Chondrocyte (in vitro differentiated cells): ENCODE measurements around the gene OSM. TPM values are rescaled to one million over a fixed set of nuclear protein-coding genes. Genes with fewer than 3 reads are reported as not detected.

Source experiments
- DNase-seq: peaks from one replicate; pipeline ENCODE4 v3.0.0; 2021; ENCODE audit warnings: mixed read lengths, low spot score
- H3K27ac Mint-ChIP-seq: one replicate; pipeline ENCODE4 v1.8.0; 2021; ENCODE audit warnings: mild to moderate bottlenecking, moderate library complexity, mixed read lengths; ENCODE audit not compliant: unreplicated experiment
- H3K27me3 Mint-ChIP-seq: 2 replicates; pipeline ENCODE4 v1.8.0; 2021; ENCODE audit warnings: low read depth, mixed read lengths
- H3K36me3 Mint-ChIP-seq: 2 replicates; pipeline ENCODE4 v1.8.0; 2021; ENCODE audit warnings: low read depth, mixed read lengths
- H3K4me1 Mint-ChIP-seq: 2 replicates; pipeline ENCODE4 v1.8.0; 2021; ENCODE audit warnings: low read depth, mild to moderate bottlenecking, mixed read lengths
- H3K4me3 Mint-ChIP-seq: one replicate; pipeline ENCODE4 v1.8.0; 2021; ENCODE audit warnings: mild to moderate bottlenecking, moderate library complexity, mixed read lengths; ENCODE audit not compliant: unreplicated experiment
- H3K9me3 Mint-ChIP-seq: 2 replicates; pipeline ENCODE4 v1.8.0; 2021; ENCODE audit warnings: low read depth, mixed read lengths
- total RNA-seq: library from RNA; stranded (reverse); gene quantifications from 3 replicates; pipeline ENCODE4 v1.2.1, GENCODE V29; 2021
- TF ChIP-seq, protein P1 (sequence below): fragments of 200-600 bp; sonication (generic); IDR thresholded peaks from 2 replicates; pipeline ENCODE4 v1.5.0; 2021; ENCODE audit warnings: antibody characterized with exemption, mild to moderate bottlenecking, moderate library complexity

Gene OSM
- total RNA-seq, 1 donor from 2014 or later = not detected

DNA sequence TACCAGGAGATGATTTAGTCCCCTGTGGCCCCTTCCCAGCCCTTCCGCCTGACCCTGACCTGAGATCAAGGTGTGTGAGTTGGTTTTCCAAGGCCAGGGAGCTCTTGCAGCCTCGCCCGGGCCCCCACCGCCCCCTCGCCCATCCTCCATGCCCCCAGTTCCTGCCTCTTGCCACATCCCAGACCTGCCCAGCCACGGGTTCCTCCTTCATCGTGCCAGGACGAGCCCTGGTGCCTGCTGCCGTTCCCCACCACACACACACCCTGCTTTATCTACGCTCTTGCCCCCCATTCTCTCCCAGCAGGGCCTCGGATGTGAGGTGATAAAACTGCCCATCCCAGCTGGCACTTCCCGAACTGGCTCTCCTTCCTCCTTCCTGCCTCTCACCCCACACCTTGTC is 18.7 kb downstream of the OSM start:
- Mint-ChIP-seq H3K4me3 (peak overlapping the region; percentile 33), H3K27ac (peak overlapping the region; percentile 70), H3K36me3 (no peaks in the 10 kb centered on the region), H3K9me3 (no peaks in the 10 kb centered on the region), H3K4me1 (peaks cover 82% of the 10 kb centered on the region), H3K27me3 (no peaks in the 10 kb centered on the region)
- peak; percentile 88 for DNase-seq
- TF ChIP-seq, protein P1, sequence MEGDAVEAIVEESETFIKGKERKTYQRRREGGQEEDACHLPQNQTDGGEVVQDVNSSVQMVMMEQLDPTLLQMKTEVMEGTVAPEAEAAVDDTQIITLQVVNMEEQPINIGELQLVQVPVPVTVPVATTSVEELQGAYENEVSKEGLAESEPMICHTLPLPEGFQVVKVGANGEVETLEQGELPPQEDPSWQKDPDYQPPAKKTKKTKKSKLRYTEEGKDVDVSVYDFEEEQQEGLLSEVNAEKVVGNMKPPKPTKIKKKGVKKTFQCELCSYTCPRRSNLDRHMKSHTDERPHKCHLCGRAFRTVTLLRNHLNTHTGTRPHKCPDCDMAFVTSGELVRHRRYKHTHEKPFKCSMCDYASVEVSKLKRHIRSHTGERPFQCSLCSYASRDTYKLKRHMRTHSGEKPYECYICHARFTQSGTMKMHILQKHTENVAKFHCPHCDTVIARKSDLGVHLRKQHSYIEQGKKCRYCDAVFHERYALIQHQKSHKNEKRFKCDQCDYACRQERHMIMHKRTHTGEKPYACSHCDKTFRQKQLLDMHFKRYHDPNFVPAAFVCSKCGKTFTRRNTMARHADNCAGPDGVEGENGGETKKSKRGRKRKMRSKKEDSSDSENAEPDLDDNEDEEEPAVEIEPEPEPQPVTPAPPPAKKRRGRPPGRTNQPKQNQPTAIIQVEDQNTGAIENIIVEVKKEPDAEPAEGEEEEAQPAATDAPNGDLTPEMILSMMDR = no peak

DNA sequence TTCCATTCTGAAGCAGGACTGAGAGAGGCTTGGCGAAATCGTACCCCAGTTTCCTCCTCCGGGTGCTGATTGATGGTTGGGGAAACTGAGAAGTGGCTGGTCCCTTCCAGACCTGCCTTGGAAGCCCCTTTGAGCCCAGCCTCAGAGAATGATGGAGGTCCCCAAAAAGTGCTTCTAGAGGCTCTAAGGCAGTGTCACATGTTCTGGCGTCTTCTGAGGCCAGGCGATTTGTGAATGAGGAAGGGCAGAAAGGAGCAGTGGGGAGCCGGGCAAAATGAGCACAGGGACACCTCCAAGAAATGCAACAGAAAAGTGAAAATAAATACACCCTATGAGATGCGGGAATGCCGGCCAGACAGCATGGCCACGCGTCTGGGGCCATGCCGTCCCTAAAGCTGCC is 19.1 kb downstream of the OSM start:
- TF ChIP-seq, protein P1 = no peak
- no peak for DNase-seq
- peaks cover 82% of the 10 kb centered on the region for H3K4me1 Mint-ChIP-seq
- H3K4me3 Mint-ChIP-seq = peak overlapping the region; percentile 98
- H3K27me3 Mint-ChIP-seq = no peaks in the 10 kb centered on the region
- H3K27ac Mint-ChIP-seq = peak overlapping the region; percentile 70
- no peaks in the 10 kb centered on the region for H3K9me3 Mint-ChIP-seq
- H3K36me3 Mint-ChIP-seq = no peaks in the 10 kb centered on the region

DNA sequence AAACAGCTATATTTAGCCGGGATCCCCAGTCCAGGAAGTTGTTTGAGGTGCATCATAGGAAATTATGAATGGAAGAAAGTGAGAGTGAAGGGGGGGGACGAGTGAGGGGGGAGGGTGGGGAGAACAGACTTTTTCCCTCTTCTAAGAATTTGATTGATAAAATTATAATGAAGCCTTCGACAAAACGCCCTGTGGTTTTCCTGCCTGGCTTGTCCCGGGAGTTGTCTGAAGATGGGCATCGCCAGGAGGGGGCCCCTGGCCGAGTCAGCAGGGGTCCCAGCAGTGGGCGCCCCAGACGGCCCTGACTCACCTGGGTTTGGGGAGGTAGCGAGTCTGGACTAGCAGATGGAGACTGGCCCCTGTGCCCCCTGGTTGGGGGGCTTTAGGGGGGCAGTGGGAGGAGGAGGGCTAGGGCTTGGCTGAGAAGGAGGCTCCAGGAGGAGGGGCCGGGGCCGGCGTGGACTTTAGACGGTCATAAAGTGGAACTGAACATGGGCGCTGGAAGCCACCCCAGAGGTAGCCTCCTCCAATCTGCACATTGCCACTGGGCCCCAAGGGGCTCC is 19.8 kb downstream of the OSM start:
- peak overlapping the region; percentile 98 for H3K4me3 Mint-ChIP-seq
- H3K27me3 Mint-ChIP-seq = no peaks in the 10 kb centered on the region
- H3K9me3 Mint-ChIP-seq = no peaks in the 10 kb centered on the region
- DNase-seq = peak; percentile 80
- TF ChIP-seq, protein P1 = peak; percentile 4
- no peaks in the 10 kb centered on the region for H3K36me3 Mint-ChIP-seq
- H3K4me1 Mint-ChIP-seq = peaks cover 83% of the 10 kb centered on the region
- H3K27ac Mint-ChIP-seq = peak overlapping the region; percentile 83

DNA sequence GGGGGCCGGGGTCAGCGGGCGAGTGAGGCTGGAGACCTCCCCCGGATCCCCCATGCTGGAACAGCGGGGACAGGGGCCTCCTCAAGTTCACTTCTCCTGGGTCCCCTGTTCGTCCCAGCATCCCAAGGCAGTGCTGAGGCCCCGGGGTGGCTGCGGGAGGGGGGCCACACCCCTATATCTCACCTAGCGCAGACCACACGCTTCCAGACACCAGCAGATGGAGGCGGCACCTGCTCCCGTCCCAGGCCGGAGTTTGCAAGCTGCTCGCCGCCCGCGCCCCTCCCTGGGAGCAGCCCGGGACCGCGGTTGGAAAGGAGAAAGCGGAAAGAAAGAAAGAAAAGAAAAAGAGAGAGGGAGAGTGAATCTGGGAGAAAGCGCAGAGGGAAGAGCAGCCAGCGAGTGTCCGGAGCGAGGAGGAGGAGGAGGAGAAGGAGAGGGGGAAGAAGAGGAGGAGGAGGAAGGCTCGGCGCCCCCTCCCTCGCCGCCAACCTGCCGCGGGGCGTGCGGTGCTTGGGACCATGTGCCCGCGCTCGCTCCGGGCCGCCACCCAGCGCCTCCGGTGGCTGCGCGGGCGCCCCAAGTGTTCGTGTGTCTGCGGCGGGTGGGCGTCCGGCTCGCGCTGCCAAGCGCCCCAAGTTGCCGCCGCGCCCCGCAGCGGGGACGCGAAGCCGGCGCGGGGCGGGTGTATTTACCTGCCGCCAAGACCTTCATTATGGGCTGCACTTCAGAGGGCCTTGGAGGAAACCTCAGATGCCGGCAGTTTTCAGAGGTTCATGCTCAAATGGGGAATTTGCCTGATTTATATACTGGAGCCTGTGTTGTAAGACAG is 20.5 kb downstream of the OSM start, which contains the start of gene LIF:
Gene LIF (minus strand): TSS at position 775 of the 829 bp plus-strand sequence. CDS start 64 bp downstream, at position 711.
- H3K4me3 Mint-ChIP-seq = peak within 1 kb of the TSS; percentile 98
- no peaks in the 10 kb centered on the region for H3K27me3 Mint-ChIP-seq
- TF ChIP-seq, protein P1 = peak; percentile 66
- no peak for DNase-seq
- peak within 1 kb of the TSS; percentile 95 for H3K27ac Mint-ChIP-seq
- no peaks in the 10 kb centered on the region for H3K36me3 Mint-ChIP-seq
- H3K4me1 Mint-ChIP-seq = peaks cover 83% of the 10 kb centered on the region
- no peaks in the 10 kb centered on the region for H3K9me3 Mint-ChIP-seq

DNA sequence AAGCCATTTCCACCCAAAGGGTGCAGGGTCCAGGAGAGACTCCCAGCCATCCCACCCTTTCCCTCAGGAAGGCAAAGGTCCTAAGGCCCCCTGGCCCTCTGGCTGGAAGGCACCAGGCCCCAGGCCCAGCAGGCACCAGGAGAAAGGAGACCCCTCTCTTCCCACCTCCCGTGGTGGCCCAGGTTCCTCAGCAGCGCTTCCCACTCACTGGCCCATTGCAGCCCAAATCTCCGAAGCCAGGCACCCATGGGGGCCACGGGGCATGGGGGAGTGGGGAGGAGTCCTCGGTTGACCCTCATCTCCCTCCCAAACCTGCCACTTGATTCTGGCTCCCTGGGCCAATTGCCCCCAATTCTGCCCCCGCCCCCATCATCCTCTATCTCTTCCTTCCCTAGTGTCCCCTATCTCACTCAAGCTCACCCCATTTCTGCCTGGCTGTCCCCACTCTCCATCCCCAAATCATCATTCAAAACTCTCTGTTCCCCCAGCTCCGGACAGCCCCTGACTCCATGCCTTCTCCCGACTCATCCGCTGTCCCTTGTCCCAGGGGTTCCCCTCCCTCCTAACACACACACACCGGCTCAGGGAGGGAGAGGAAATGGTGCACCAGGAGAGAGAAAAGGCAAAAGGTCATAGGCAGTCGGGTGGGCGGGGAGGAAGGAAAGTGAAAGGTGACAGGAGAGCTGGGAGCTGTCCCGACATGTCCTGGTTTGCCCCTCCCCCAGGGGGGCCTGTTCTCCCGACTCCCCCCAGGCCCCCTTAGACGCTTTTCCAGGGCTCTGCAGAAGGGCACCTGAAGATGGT is 21.3 kb downstream of the OSM start:
- Mint-ChIP-seq H3K27ac (peak overlapping the region; percentile 52), H3K4me3 (peak overlapping the region; percentile 98), H3K36me3 (no peaks in the 10 kb centered on the region), H3K4me1 (peaks cover 86% of the 10 kb centered on the region), H3K27me3 (no peaks in the 10 kb centered on the region), H3K9me3 (no peaks in the 10 kb centered on the region)
- DNase-seq = no peak
- TF ChIP-seq, protein P1 = no peak
